A673 (cell line): ENCODE measurements around the gene KYNU. TPM values are rescaled to one million over a fixed set of nuclear protein-coding genes. Genes with fewer than 3 reads are reported as not detected.
"Not testable (repeated sequence)": the region's sequence is repeated elsewhere in the genome, so short reads cannot be mapped to it uniquely, and the experiment has no call there.

Experiments
- BruUV-seq: library from RNA; stranded (reverse); fragments of 400-500 nt; replicated peaks from 2 replicates; lab custom pipeline; 2021; lab: Mats Ljungman, UMichigan
- CTCF ChIA-PET: fragments of 300-600 bp; sonication (Branson Sonifier 250); formaldehyde crosslinking; loops from one replicate; lab custom pipeline; 2022; ENCODE audit warnings: antibody characterized with exemption; lab: Charles Lee
- POLR2A ChIA-PET: fragments of 300-600 bp; sonication (Branson Sonifier 250); formaldehyde crosslinking; loops from one replicate; lab custom pipeline; 2022; ENCODE audit warnings: antibody characterized with exemption; ENCODE audit not compliant: low non-redundant PET; lab: Charles Lee
- DNase-seq: peaks from one replicate; pipeline ENCODE4 v3.0.0-alpha.2; 2015; ENCODE audit warnings: low spot score
- H3K27ac ChIP-seq: fragments of 200-600 bp; sonication (generic); 2 replicates; pipeline ENCODE4 v1.5.1; 2016; ENCODE audit warnings: mixed run types, low read depth, mild to moderate bottlenecking, mixed read lengths, antibody characterized with exemption, low read length; ENCODE audit not compliant: poor library complexity, severe bottlenecking
- H3K27me3 ChIP-seq: fragments of 200-600 bp; sonication (generic); replicated peaks from 2 replicates; pipeline ENCODE4 v1.6.1; 2017; ENCODE audit warnings: mixed run types, low read depth, mild to moderate bottlenecking, mixed read lengths, antibody characterized with exemption, low read length; ENCODE audit not compliant: insufficient read depth, poor library complexity
- H3K36me3 ChIP-seq: fragments of 200-600 bp; sonication (generic); 2 replicates; pipeline ENCODE4 v1.6.1; 2016; ENCODE audit warnings: mixed run types, mild to moderate bottlenecking, mixed read lengths, antibody characterized with exemption, low read length; ENCODE audit not compliant: insufficient read depth, poor library complexity, severe bottlenecking
- H3K4me1 ChIP-seq: fragments of 200-600 bp; sonication (generic); 2 replicates; pipeline ENCODE4 v1.6.1; 2017; ENCODE audit warnings: mixed run types, mild to moderate bottlenecking, mixed read lengths, antibody characterized with exemption, low read length; ENCODE audit not compliant: insufficient read depth, poor library complexity, severe bottlenecking
- H3K4me3 ChIP-seq: fragments of 200-600 bp; sonication (generic); 2 replicates; pipeline ENCODE4 v1.5.1; 2016; ENCODE audit warnings: low read depth, mixed run types, mild to moderate bottlenecking, mixed read lengths, low read length; ENCODE audit not compliant: poor library complexity, severe bottlenecking
- H3K9me3 ChIP-seq: fragments of 200-600 bp; sonication (generic); 2 replicates; pipeline ENCODE4 v1.6.1; 2016; ENCODE audit warnings: mixed run types, low read depth, mild to moderate bottlenecking, mixed read lengths, antibody characterized with exemption, low read length; ENCODE audit not compliant: poor library complexity, severe bottlenecking
- EZH2 ChIP-seq: fragments of 200-600 bp; sonication (generic); IDR thresholded peaks from 2 replicates; pipeline ENCODE4 v1.6.1; 2017; ENCODE audit warnings: borderline replicate concordance, low read depth, mild to moderate bottlenecking, mixed read lengths, antibody characterized with exemption, low read length; ENCODE audit not compliant: poor library complexity, severe bottlenecking
- intact Hi-C: fragments of 100-400 bp; cut with micrococcal nuclease; formaldehyde crosslinking; loops from one replicate; pipeline ENCODE4 v1.10.0; 2022; ENCODE audit not compliant: unreplicated experiment
- total RNA-seq: library from RNA; stranded (reverse); gene quantifications from 2 replicates; pipeline ENCODE4 v1.2.3, GENCODE V29; 2021
- TF ChIP-seq, protein P1 (sequence below): fragments of 300-800, 200-600 bp; sonication (generic); conservative IDR thresholded peaks from 2 replicates; pipeline ENCODE4 v1.5.1; 2017; ENCODE audit warnings: low read depth, mild to moderate bottlenecking, antibody characterized with exemption, low read length, moderate library complexity, mixed read lengths

Gene KYNU
- total RNA-seq, 1 experiment from 2014 or later: 2.5 TPM

DNA sequence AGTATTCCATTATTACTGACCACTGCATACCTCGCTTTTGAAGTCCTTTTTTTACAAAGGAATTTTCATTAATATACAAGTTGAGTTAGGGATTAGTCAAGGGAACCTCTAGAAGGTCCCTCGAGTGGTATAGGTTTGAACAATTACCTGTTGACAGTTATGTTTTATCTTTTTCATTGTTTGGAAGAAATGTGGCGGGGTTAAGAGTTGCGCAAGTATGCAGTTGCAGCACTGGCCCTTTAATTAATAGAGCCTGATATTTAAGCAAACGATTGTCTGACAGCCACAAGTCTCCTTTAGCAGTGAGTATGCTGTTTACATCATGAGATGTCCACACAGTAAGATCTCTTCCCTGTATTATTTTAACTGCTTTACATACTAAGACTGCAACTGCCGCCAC is 24.3 kb downstream of the KYNU start:
- ChIA-PET CTCF (no interaction called here), POLR2A (no interaction called here)
- H3K27me3 ChIP-seq: no peaks in the 10 kb centered on the region
- intact Hi-C loops: no loop called here
- H3K4me1 ChIP-seq: no peaks in the 10 kb centered on the region
- BruUV-seq: no TSS peak
- H3K9me3 ChIP-seq: no peaks in the 10 kb centered on the region
- H3K4me3 ChIP-seq: no peak overlapping the region
- TF ChIP-seq, protein P1, sequence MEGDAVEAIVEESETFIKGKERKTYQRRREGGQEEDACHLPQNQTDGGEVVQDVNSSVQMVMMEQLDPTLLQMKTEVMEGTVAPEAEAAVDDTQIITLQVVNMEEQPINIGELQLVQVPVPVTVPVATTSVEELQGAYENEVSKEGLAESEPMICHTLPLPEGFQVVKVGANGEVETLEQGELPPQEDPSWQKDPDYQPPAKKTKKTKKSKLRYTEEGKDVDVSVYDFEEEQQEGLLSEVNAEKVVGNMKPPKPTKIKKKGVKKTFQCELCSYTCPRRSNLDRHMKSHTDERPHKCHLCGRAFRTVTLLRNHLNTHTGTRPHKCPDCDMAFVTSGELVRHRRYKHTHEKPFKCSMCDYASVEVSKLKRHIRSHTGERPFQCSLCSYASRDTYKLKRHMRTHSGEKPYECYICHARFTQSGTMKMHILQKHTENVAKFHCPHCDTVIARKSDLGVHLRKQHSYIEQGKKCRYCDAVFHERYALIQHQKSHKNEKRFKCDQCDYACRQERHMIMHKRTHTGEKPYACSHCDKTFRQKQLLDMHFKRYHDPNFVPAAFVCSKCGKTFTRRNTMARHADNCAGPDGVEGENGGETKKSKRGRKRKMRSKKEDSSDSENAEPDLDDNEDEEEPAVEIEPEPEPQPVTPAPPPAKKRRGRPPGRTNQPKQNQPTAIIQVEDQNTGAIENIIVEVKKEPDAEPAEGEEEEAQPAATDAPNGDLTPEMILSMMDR: no peak
- no peak for TF ChIP-seq EZH2
- no peaks in the 10 kb centered on the region for H3K36me3 ChIP-seq
- H3K27ac ChIP-seq: no peak overlapping the region
- DNase-seq: no peak

DNA sequence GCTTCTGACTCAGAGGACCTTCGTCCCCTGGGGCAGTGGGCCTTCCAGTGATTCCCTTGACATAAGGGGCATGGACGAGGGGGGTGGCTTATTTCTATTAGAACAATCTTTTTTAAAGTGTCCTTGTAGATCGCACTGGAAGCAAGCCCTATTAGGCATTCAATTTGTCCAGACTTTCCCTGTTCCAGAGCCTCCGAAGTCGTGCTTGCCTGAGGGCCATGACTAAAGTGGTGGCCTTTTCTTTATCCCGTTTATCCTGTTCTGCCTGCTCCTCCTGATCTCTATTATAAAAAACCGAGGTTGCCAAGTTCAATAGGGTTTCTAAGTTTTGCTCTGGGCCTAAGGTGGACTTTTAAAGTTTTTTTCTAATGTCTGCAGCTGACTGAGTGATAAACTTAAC is 26.3 kb downstream of the KYNU start:
- POLR2A ChIA-PET, CTCF ChIA-PET, DNase-seq, H3K27ac ChIP-seq, H3K36me3 ChIP-seq, intact Hi-C loops, H3K9me3 ChIP-seq, BruUV-seq, H3K4me3 ChIP-seq, H3K4me1 ChIP-seq, H3K27me3 ChIP-seq: not testable (repeated sequence)

DNA sequence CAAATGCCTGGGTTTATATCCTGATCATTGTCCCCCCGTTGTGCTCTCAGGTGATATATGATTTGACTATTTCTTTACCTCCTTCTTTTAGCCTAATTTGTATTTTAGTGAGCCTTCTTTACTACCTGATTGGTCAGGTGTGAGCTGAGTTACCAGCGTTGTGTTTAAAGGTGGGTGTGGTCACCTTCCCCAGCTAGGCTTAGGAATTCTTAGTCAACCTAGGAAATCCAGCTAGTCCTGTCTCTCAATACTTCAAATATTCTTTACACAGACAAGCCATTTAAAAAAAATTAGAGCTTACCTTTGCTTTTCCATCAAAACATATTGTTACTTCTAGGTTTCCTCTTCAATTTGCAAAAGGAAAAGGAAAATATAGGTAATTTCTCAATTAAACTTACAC is 30.2 kb downstream of the KYNU start:
- no TSS peak for BruUV-seq
- CTCF ChIA-PET: no interaction called here

More for the DNA sequence above, 30.2 kb downstream of the KYNU start:
- H3K9me3 ChIP-seq: no peaks in the 10 kb centered on the region
- no peak overlapping the region for H3K4me3 ChIP-seq
- no peak overlapping the region for H3K27ac ChIP-seq
- DNase-seq: no peak
- H3K36me3 ChIP-seq: no peaks in the 10 kb centered on the region
- POLR2A ChIA-PET: no interaction called here
- intact Hi-C loops: no loop called here
- H3K27me3 ChIP-seq: no peaks in the 10 kb centered on the region
- no peaks in the 10 kb centered on the region for H3K4me1 ChIP-seq
- TF ChIP-seq, protein P1: no peak
- no peak for TF ChIP-seq EZH2
